Natural killer cell (primary cell): ENCODE results near the gene CDH23. TPM values are rescaled to one million over a fixed set of nuclear protein-coding genes. Genes with fewer than 3 reads are reported as not detected.

Experiments used
- ATAC-seq, 3 donors: fragments of 150-1000 bp in 2 of 3; fragments of 200-7000 bp in 1 of 3; cut with Tn5 transposase; 1 replicate in 1 of 3; 2 replicates in 2 of 3; pipeline ENCODE4 v1.10.0; 2021; ENCODE audit warnings: mild to moderate bottlenecking in 2 of 3, moderate library complexity in 2 of 3
- DNase-seq, 2 donors: peaks; one replicate each; pipeline versions ENCODE4 v3.0.0 to v3.0.0-alpha.2; 2013 to 2021; ENCODE audit warnings: mixed read lengths in 1 of 2
- H3K27ac ChIP-seq: one replicate; pipeline ENCODE4 v1.5.1; 2013; ENCODE audit warnings: mild to moderate bottlenecking, low read length
- H3K27me3 ChIP-seq: one replicate; pipeline ENCODE4 v1.6.1; 2013; ENCODE audit warnings: low read length; ENCODE audit not compliant: control insufficient read depth, insufficient read depth
- H3K36me3 ChIP-seq: one replicate; pipeline ENCODE4 v1.6.1; 2013; ENCODE audit warnings: low read length; ENCODE audit not compliant: control insufficient read depth, insufficient read depth
- H3K4me1 ChIP-seq: one replicate; pipeline ENCODE4 v1.6.1; 2013; ENCODE audit warnings: low read length; ENCODE audit not compliant: control insufficient read depth, insufficient read depth
- H3K4me3 ChIP-seq: one replicate; pipeline ENCODE4 v1.5.1; 2013; ENCODE audit warnings: low read length
- H3K9me3 ChIP-seq: one replicate; pipeline ENCODE4 v1.6.1; 2013; ENCODE audit warnings: low read length; ENCODE audit not compliant: control insufficient read depth, insufficient read depth
- H3K27ac Mint-ChIP-seq, 2 donors: one replicate each; pipeline ENCODE4 v1.8.0; 2022; ENCODE audit warnings: mild to moderate bottlenecking in 2 of 2, mixed read lengths in 2 of 2, moderate library complexity in 1 of 2
- H3K27me3 Mint-ChIP-seq, 2 donors: one replicate each; pipeline ENCODE4 v1.8.0; 2022; ENCODE audit warnings: low read depth in 2 of 2, mixed read lengths in 2 of 2
- H3K36me3 Mint-ChIP-seq: one replicate; pipeline ENCODE4 v1.8.0; 2022; ENCODE audit warnings: mixed read lengths
- H3K4me1 Mint-ChIP-seq, 2 donors: one replicate each; pipeline ENCODE4 v1.8.0; 2022; ENCODE audit warnings: mixed read lengths in 2 of 2
- H3K4me3 Mint-ChIP-seq: one replicate; pipeline ENCODE4 v1.8.0; 2022; ENCODE audit warnings: mild to moderate bottlenecking, moderate library complexity, mixed read lengths
- H3K9me3 Mint-ChIP-seq, 2 donors: one replicate each; pipeline ENCODE4 v1.8.0; 2022; ENCODE audit warnings: mixed read lengths in 2 of 2
- CTCF ChIP-seq: fragments of 200-600 bp; IDR thresholded peaks from one replicate; pipeline ENCODE4 v1.8.0; 2022; ENCODE audit warnings: antibody characterized with exemption
- WGBS: methylation state at CpG from one replicate; pipeline ENCODE4 v1.1.7; 2013; ENCODE audit warnings: missing lambda C conversion rate; ENCODE audit not compliant: insufficient coverage; 5-methylcytosine and 5-hydroxymethylcytosine counted together
- intact Hi-C: fragments of 100-400 bp; cut with micrococcal nuclease; formaldehyde crosslinking; loops from one replicate; pipeline ENCODE4 v1.14.2; 2022
- total RNA-seq, 4 donors: library from RNA; stranded (reverse); fragments of 120-200 nt in 1 of 4; gene quantifications; one replicate each; pipeline versions ENCODE4 v1.2.3 to v1.2.4, GENCODE V29; 2013 to 2022

CDH23 gene
- total RNA-seq, 3 donors from 2014 or later (not counting 1 experiment from before 2014, with no cell fraction given): 1.2 to 6.0 (median 4.3) TPM

- Histone ChIP-seq H3K27ac (no peak overlapping the region), H3K4me3 (no peak overlapping the region), H3K36me3 (no peaks in the 10 kb centered on the region), H3K9me3 (no peaks in the 10 kb centered on the region), H3K4me1 (no peaks in the 10 kb centered on the region), H3K27me3 (no peaks in the 10 kb centered on the region)
- intact Hi-C loops: no loop called here
- DNase-seq (no peak), ATAC-seq (no peak)
- no peak for TF ChIP-seq CTCF
- Mint-ChIP-seq H3K9me3 (no peaks in the 10 kb centered on the region), H3K4me1 (no peaks in the 10 kb centered on the region), H3K27me3 (peaks cover 0 to 1% of the 10 kb centered on the region in 2 donors), H3K27ac (no peak overlapping the region), H3K4me3 (no peak overlapping the region), H3K36me3 (no peaks in the 10 kb centered on the region)
- 89% methylated on average over 10 of the region's 11 CpGs for WGBS
These were observed 153.2 kb downstream of the CDH23 start for GRCh38 chr10:71549766-71550533.

GRCh38 chr10:71550628-71551027, 153.9 kb downstream of the CDH23 start:
- Histone ChIP-seq H3K4me3 (no peak overlapping the region), H3K4me1 (no peaks in the 10 kb centered on the region), H3K27ac (no peak overlapping the region), H3K36me3 (no peaks in the 10 kb centered on the region), H3K27me3 (no peaks in the 10 kb centered on the region), H3K9me3 (no peaks in the 10 kb centered on the region)
- intact Hi-C loops: no loop called here
- no peaks in the 10 kb centered on the region for H3K9me3 Mint-ChIP-seq
- ATAC-seq: no peak
- no peak for TF ChIP-seq CTCF
- H3K36me3 Mint-ChIP-seq: no peaks in the 10 kb centered on the region
- no peak for DNase-seq
- no peak overlapping the region for H3K4me3 Mint-ChIP-seq
- H3K4me1 Mint-ChIP-seq: no peaks in the 10 kb centered on the region
- no peak overlapping the region for H3K27ac Mint-ChIP-seq
- 79% methylated on average over 5 of the region's 7 CpGs for WGBS
- no peaks in the 10 kb centered on the region for H3K27me3 Mint-ChIP-seq

- Mint-ChIP-seq H3K27me3 (peaks cover 0 to 4% of the 10 kb centered on the region in 2 donors), H3K9me3 (no peaks in the 10 kb centered on the region), H3K36me3 (no peaks in the 10 kb centered on the region), H3K4me1 (no peaks in the 10 kb centered on the region), H3K4me3 (no peak overlapping the region), H3K27ac (no peak overlapping the region)
- no peaks in the 10 kb centered on the region for H3K9me3 ChIP-seq
- intact Hi-C loops: no loop called here
- no peak overlapping the region for H3K27ac ChIP-seq
- DNase-seq (no peak), ATAC-seq (no peak)
- H3K4me3 ChIP-seq: no peak overlapping the region
- H3K27me3 ChIP-seq: no peaks in the 10 kb centered on the region
- no peaks in the 10 kb centered on the region for H3K36me3 ChIP-seq
- H3K4me1 ChIP-seq: no peaks in the 10 kb centered on the region
- WGBS: 88% methylated on average over 3 of the region's 3 CpGs
- TF ChIP-seq CTCF: no peak
These were observed 155.2 kb downstream of the CDH23 start for GRCh38 chr10:71551970-71552369.

- intact Hi-C loops: no loop called here
- no peak overlapping the region for H3K4me3 ChIP-seq
- DNase-seq (no peak), ATAC-seq (no peak)
- no peak for TF ChIP-seq CTCF
- WGBS: 78% methylated on average over 5 of the region's 5 CpGs
- Mint-ChIP-seq H3K4me3 (no peak overlapping the region), H3K36me3 (no peaks in the 10 kb centered on the region), H3K27ac (no peak overlapping the region), H3K4me1 (no peaks in the 10 kb centered on the region), H3K27me3 (peaks cover 3 to 7% of the 10 kb centered on the region in 2 donors), H3K9me3 (no peaks in the 10 kb centered on the region)
- H3K27me3 ChIP-seq: no peaks in the 10 kb centered on the region
- H3K4me1 ChIP-seq: no peaks in the 10 kb centered on the region
- H3K27ac ChIP-seq: no peak overlapping the region
- H3K9me3 ChIP-seq: no peaks in the 10 kb centered on the region
- no peaks in the 10 kb centered on the region for H3K36me3 ChIP-seq
These were observed 156.7 kb downstream of the CDH23 start for GRCh38 chr10:71553432-71553831.
